ENCODE results near the gene HID1.

Gene HID1

GRCh38 chr17:74954115-74954514, 18.4 kb downstream of the HID1 start:
- intact Hi-C loops (cut with DNase I) = no loop called here
- DNase-seq = no peak

DNA sequence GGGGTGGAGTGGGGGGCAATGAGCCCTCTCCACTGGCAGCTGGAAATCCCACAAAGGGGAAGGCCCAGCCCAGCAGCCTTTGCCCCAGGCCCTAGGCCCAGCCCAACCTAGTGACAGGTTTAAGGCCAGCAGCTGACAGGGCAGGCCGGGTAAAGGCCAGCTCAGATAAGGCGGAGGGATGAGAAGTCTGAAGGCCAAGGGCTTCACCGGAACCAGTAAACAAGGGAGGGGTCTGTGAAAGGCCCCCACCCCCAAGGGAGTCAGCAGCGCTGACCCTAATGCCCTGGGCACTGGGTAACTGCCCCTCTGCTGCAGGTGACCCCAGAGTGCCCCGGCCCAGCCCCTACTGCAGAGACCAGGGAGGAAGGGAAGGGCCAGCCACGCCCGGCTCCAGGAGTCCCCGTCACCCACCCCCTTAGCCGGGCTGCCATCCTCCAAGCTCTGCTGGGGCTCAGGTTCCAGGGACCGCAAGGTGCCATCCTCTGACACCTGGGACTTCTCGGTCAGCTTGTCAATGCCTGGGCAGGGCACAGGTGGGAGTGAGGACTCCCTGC, 19.3 kb downstream of the HID1 start:
- intact Hi-C loops (cut with DNase I) = no loop called here
- no peak for DNase-seq

DNA sequence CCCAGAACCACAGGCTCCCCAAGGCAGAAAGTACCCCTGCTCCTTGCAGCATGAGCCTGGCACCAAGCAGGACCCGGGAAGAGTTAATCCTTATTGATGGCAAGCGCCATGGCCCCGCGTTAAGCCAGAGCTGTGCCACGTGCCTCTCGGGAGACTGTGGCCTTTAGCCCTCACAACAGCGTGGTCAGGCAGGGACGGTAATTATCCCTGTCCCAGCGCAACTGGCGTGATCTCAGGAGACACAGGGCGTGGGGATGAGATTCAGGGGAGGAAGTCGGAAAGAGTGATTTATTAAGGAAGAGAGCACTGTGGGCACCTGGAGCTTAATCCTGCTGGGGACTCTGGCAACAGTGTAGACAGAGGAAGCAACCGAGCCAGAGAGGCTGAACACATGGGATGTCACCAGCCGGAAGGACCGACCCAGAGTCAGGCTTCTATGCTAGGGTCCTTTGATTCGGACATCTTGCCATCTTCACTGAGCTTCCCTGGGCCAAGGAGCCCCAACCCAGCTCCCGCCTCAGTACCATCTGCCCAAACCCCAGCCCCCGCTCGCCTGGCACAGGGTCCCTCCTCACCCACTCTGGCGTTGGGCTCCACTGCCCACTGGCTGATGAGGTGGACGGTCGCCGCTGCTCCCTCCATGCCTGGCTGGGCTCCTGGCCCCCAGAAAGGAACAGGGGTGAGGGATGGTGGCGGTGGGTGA, 20.0 kb downstream of the HID1 start:
- intact Hi-C loops (cut with DNase I) = no loop called here
- no peak for DNase-seq

- DNase-seq = no peak
- intact Hi-C loops (cut with DNase I) = no loop called here
Measured at GRCh38 chr17:74951680-74952421, 20.7 kb downstream of the HID1 start.

- intact Hi-C loops (cut with DNase I) = no loop called here
- DNase-seq = no peak
Measured at GRCh38 chr17:74951065-74951464, 21.5 kb downstream of the HID1 start.

- intact Hi-C loops (cut with DNase I) = no loop called here
- DNase-seq = no peak
Measured at GRCh38 chr17:74950207-74950606, 22.4 kb downstream of the HID1 start.

- intact Hi-C loops (cut with DNase I) = no loop called here
Measured at GRCh38 chr17:74949455-74950115, 23.0 kb downstream of the HID1 start.

DNA sequence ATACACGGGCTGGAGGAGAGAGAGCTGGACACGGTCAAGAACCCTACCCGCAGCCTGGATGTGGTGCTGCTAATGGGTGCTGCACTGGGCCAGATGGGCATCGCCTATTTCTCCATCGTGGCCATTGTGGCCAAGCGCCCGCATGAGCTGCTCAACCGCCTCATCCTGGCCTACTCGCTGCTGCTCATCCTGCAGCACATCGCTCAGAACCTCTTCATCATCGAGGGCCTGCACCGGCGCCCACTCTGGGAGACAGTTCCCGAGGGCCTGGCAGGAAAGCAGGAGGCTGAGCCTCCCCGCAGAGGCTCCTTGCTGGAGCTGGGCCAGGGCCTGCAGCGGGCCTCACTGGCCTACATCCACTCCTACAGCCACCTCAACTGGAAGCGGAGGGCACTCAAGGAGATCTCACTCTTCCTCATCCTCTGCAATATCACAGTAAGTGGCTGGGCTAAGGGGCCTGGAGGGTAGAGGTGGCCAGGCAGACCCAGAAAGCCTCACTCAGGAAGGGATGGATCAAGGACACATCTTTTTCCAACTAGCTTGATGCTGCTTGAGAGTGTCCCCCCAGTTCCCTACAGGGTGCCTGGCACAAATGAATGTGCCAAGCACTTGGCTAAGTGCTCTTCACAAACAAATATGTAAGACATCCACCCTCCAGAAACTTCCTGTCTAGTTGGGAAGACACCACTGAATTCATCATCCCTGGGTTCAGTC, 25.4 kb downstream of the HID1 start:
- intact Hi-C loops (cut with DNase I) = no loop called here
- DNase-seq = no peak

More at GRCh38 chr17:74949455-74950115, 23.0 kb downstream of the HID1 start:
- no peak for DNase-seq

DNA sequence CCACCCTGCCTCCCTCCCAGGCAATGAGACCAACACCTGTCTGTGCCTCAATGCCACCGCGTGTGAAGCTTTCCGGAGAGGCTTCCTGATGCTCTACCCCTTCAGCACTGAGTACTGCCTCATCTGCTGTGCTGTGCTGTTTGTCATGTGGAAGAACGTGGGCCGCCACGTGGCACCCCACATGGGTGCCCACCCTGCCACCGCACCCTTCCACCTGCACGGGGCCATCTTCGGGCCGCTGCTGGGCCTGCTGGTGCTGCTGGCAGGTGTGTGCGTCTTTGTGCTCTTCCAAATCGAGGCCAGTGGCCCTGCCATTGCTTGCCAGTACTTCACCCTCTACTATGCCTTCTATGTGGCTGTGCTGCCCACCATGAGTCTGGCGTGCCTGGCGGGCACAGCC, 25.9 kb downstream of the HID1 start:
- no peak for DNase-seq
- intact Hi-C loops (cut with DNase I) = no loop called here

- intact Hi-C loops (cut with DNase I) = no loop called here
- DNase-seq = no peak
Measured at GRCh38 chr17:74945543-74945942, 27.0 kb downstream of the HID1 start.

- intact Hi-C loops (cut with DNase I) = no loop called here
- no peak for DNase-seq
Measured at GRCh38 chr17:74943808-74944522, 28.6 kb downstream of the HID1 start.

- no peak for DNase-seq
Measured at GRCh38 chr17:74941128-74941725, 31.3 kb downstream of the HID1 start.

GRCh38 chr17:74939534-74939933, 33.0 kb downstream of the HID1 start:
- no peak for DNase-seq
- intact Hi-C loops (cut with DNase I) = no loop called here

More at GRCh38 chr17:74941128-74941725, 31.3 kb downstream of the HID1 start:
- intact Hi-C loops (cut with DNase I) = no loop called here

DNA sequence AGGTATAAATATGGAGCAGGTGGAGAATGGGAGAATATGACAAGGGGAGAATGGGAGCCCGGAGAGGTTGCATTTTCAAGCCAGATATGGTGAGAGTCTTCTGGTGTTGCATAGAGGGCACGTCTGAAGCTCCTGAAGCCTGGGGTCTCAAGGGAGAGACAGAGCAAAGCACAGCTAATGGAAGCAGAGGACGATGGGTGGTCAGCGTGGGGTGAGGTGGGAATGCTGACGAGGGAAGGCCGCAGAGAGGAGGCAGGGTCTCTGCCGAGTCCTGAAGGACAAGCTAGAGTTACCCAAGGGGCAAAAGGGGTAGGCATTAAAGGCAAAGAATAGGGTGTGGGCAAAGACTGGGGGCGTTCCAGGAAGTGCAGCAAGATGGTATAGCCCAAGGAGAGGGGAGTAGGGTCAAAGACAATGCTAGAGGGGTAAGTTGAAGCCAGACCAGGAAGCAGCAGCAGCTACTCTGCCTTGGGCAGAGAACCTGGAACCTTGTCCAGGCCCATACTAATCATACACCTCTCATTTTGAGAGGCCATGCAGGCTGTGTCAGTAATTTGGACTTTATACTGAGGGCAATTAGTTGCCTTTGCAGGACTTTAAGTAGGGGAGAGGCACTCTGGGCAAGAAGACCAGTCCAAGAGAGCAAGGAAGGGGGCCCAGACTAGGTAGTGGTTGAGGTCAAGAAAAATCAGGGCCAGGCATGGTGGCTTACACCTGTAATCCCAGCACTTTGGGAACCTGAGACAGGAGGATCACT, 34.2 kb downstream of the HID1 start:
- no peak for DNase-seq
- intact Hi-C loops (cut with DNase I) = no loop called here

DNA sequence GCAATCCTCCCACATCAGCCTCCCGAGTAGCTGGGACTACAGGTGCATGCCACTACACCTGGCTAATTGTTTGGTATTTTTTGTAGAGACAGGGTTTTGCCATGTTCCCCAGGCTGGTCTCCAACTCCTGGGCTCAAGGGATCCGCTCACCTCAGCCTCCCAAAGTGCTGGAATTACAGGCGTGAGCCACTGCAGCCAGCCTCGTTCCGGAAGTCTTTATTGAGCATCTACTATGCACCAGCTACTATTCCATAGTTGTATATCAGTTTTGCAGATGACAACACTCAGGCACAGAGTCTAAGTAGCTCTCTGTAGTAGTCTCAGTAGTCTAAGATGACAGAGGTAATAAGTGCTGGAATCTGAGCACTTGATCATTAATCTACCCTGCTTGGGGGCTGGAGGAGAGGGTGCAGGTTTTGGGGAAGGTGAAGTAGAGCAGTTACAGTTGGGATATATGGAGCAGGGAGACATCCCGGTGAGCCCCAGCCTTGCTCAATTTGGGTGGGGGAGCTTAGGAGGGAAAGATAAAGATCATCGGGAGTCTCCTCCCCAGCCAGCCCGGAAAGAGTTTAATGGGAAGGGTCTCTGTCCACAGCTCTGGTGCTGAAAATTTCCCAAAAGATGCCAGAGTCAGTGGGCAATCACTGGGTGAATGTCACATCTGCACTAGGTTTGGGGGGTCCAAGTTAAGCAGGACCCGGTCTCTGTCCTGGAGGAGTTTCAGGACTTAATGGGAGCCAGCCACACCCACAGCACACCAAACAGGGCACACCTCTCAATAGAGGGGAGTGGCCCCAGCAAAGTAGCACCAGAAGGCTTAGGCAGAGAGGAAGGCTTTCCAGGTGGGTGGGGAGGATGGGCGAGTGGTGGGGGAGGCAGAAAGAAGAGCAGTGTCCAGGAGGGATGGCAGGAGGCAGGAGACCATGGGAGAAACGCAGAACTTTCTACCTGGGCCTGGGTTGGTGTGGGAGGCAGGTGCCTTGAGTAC, 35.2 kb downstream of the HID1 start:
- intact Hi-C loops (cut with DNase I) = no loop called here
- DNase-seq = no peak

- no peak for DNase-seq
- intact Hi-C loops (cut with DNase I) = no loop called here
Measured at GRCh38 chr17:74936470-74936799, 36.1 kb downstream of the HID1 start.

All from head of caudate nucleus (tissue), 42 donors.